8988T (cell line): ENCODE measurements around the gene BORCS5.
"Not testable (repeated sequence)": the region's sequence is repeated elsewhere in the genome, so short reads cannot be mapped to it uniquely, and the experiment has no call there.

ENCODE experiments used
- DNase-seq: peaks from one replicate; pipeline ENCODE4 v3.0.0; 2011

BORCS5 gene

DNA sequence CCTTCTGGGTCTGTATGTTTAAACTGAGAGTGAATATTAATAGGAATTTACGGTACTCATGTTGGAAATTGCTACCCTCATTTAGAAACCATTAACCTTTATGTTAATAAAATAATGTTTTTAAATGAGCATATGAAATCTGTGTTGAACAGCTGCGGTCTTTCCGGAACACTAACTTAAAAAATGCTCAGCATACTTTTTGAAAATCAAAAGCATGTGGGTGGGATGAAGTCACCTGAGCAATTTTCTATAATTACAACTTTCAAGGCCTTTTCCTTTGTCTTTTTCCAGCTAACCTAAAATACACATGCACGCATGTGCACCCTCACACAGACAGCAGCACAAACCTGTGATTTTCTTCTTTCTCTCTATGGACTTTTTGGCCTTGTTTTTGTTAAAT is 39.8 kb downstream of the BORCS5 start:
- no peak for DNase-seq

DNA sequence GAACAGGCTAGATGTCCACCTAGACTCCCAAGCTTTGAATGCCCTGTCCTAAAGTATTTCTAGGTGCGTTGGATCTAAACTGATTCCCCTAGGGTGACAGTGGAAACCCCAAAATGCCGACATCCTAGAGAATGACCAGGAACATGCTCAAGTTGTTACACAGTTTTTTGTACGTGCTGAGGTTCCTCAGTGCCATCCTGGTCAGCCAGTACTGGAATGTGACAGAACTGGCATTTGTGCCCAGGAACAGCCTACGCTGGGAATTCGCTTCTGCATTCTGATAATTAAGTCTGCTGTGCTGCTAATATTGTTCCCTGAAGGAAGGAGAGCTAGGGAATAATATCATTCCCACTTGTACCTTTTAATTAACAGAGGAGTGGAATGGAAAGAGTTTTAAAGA is 40.3 kb downstream of the BORCS5 start:
- DNase-seq: no peak

DNA sequence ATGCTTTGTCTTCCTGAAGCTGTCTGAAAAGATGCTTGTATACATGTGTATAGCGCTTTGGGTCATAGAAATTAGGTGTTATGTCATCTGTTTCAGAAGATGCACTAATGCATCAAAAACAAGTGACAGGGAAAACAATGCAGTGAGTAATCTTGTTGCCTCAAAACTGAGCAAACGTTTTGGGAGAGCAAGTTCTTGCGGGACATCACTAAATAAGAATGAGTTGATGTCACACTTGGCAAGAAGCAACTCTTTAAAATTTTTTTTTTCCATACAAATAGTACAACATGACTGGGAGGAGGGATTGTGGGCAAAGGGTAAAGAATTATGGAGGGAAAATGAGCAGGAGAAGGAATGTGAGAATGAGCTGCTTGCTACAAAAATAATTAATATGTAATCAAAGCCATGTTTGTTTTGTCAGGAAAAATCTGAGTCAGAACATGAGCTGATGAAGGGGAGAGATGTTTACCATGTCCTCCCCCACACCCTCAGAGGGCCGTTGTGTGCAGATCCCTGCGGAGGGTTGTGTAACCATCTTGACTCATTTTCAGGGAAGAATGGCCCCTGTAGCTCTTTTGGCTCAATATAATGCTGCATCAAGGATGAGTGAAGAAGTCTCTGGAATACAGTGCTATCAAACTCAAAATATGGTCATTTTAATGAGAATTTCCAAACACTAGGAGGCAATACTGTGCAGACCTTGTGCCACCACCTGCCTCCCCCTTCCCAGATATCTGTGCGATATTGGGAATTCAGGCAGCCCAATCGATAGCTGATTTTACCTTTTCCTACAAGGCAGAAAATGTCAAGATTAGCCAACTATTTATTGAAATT is 41.4 kb downstream of the BORCS5 start:
- no peak for DNase-seq

DNA sequence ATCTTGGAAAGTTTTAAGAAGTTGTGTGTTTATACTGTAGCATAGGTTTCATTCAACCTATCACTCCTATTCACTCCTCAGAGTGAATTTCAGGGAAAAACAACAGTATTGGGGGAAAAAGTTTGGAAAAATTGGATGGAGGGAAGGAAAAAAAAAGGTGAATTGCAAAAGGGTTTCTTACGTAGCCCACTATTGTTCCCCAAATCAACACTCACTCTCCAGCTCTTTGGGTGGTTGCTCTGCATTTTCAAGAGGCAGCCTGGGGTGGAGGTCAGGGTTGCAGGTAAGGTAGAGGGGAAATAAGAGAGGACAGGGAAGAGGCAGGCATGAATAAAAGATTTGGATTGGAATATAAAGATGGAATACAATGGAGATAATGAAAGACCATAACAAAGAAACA is 42.3 kb downstream of the BORCS5 start:
- DNase-seq: no peak

DNA sequence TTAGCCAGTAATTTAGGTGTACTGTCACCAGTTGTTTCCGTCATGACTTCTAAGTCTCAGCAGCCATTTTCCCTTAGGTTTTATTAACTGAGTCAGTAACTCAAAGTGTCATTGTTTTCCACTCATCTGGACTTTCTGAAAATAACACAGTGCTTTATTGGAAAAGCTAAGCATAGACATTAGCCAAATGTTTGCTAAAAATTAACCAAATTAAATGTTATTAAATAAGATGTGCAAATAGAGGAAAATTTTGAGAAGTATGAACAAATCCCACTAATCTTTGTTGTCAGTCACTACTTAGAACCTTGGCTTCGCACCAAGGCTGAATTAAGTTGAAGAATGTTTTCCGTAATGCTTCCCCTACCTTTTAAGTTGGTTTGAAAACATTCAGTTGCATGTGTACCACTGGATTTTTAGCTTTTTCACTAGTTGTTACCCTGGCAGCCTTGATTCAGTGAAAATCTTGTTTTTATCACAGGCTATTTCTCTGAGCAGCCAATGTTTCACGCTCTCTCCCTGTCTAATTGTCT is 43.0 kb downstream of the BORCS5 start:
- no peak for DNase-seq

DNA sequence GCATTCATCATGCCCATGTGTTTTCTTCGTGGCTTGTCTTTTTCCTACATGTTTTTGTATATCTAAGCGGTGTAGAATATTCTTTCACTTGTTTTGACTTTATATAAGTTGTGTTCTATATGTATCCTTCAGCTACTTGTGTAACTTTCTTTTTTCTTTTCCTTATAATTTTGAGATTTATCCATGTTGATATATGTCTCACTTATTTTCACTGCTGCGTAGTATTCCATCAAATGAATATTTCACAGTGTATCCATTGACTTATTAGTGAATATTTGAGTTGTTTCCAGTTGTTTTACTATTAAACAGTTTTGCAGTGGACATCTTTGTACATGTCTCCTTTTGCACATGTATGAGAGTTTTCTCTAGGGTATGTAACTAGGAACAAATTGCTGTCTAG is 43.9 kb downstream of the BORCS5 start:
- DNase-seq: no peak

DNA sequence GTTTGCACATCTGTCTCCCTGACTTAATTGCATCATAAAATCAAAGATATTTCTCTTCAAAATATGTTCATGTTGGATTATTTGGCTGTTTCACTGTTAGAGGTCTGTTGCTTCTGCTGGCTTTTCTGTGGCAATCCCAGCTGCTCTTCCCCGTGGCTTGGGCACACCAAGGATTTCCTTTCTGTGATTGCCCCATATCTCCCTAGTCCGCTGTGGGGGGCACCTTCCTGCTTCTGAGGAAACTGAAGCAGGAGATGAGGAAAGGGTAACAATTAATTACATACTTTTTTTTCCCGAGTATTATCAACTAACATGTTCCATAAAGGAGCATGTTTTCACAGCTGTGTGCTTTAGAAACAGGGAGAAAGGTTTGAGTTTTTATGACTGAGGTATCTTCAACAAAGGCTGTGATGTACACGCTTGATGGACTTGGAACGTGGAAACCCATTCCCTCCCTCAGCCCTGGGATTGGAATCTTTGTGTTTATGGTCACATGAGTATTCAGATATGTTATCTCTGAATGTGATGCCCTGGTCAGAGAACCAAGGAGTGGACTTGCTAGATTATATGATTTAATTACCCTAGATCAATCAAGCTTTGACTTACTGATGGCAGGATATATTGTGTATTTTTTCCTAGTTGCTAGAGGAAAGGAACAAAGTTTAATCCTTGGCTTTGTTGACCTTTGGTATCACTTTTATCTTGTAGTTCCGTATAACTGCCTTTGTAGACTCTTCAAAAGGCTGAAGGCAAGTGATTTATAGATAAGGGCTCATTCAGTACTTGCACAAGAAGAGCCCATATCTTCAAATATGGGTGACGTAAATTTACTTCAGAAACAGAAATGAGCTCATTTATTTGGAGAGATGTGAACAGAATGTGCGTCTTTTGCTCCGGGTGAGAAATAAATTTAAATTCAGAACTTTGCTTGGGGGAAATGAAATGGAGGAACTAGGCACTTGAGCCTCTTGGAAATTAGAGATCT is 46.7 kb downstream of the BORCS5 start:
- no peak for DNase-seq

DNA sequence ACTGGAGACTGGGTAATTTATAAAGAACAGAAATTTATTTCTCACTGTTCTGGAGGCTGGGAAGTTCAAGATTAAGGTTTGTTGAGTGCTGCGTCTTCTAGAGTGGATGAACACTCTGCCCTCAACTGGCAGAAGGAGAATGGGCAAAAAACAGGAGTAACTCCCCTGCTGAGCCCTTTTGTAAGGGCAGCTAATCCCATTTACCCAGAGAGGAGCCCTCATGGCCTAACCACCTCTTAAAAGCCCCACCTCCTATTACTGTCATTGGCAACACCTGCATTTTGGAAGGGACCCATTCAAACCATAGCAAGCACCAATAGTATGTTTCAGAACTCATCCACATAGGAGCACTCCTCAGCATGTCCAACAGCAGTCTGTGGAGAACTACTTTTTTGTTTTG is 47.4 kb downstream of the BORCS5 start:
- DNase-seq: no peak

DNA sequence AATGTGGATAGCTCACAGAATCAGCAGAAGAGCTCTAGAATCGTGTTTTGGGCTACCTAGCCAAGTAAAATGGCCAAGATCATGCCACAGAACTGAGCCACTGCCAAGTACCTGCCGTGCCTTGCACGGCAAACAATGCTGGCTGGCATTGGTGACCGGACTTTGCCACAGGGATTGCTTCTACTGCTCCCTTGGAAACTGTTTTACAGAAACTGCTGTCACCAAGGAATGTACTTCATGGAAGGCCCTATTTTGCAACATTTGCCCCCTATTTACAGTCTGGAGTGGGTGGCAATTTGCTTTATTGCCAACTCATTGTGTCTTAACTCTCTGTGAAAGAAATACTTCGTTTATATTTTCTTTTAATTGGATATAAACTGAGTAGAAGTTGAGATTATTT is 49.0 kb downstream of the BORCS5 start:
- DNase-seq: no peak

DNA sequence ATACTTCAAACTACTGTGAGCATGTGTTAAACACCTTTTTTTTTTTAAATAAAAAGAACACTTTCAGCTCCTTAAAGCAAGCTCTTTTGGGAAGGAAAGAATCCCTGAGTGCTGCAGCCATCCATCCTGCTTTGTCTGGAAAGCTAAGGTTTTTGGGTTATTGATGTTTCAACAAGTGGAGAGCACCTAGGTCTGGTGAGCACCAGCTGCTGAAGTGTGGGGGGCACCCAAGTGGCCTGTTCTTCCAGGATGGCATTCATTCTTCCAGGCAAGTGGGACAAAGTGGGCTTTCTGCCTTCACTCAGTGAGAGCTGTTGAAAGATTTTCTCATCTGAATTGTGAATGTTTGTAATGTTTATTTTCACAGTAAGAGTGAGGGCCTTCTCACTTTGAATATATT is 49.9 kb downstream of the BORCS5 start:
- DNase-seq: no peak

DNA sequence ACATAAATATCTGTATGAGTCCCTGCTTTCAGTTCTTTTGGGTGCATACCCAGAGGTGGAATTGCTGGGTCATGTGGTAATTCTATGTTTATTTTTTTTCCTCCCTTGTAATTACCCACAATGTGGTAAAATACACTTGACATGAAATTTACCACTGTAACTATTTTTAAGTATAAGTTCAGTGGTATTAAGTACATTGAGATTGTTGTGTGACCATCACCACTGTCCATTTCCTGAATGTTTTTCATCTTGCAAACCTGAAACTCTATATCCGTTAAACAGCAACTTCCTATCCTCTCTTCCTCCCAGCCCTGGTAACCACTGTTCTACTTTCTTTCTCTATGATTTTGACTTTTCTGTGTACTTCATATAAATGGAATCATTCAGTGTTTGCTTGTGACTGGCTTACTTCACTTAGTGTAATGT is 51.4 kb downstream of the BORCS5 start:
- DNase-seq: no peak

DNA sequence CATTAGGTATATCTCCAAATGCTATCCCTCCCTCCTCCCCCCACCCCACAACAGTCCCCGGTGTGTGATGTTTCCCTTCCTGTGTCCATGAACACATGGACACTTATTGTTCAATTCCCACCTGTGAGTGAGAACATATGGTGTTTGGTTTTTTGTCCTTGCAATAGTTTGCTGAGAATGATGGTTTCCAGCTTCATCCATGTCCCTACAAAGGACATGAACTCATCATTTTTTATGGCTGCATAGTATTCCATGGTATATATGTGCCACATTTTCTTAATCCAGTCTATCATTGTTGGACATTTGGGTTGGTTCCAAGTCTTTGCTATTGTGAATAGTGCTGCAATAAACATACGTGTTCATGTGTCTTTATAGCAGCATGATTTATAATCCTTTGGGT is 52.5 kb downstream of the BORCS5 start:
- DNase-seq: not testable (repeated sequence)

DNA sequence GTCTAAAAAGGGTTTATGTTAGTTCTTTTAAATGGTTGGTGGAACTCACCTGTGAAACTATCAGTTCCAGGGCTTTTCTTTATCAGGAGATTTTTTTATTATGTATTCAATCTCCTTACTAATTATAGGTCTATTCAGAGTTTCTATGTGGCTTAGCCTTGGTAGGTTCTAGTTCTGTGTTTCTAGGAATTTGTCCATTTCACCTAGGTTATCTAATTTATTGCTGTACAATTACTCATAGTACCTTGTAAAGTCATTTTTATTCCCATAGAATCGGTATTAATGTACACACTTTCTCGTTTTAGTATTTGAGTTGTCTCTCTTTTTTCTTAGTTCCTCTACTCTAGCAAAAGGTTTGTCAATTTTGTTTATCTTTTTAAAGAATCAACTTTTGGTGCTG is 59.0 kb downstream of the BORCS5 start:
- DNase-seq: no peak

DNA sequence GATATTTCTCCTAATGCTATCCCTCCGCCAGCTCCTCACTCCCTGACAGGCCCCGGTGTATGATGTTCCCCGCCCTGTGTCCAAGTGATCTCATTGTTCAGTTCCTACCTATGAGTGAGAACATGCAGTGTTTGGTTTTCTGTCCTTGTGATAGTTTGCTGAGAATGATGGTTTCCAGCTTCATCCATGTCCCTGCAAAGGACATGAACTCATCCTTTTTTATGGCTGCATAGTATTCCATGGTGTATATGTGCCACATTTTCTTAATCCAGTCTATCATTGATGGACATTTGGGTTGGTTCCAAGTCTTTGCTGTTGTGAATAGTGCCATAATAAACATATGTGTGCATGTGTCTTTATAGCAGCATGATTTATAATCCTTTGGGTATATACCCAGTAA is 62.3 kb downstream of the BORCS5 start:
- DNase-seq: not testable (repeated sequence)

DNA sequence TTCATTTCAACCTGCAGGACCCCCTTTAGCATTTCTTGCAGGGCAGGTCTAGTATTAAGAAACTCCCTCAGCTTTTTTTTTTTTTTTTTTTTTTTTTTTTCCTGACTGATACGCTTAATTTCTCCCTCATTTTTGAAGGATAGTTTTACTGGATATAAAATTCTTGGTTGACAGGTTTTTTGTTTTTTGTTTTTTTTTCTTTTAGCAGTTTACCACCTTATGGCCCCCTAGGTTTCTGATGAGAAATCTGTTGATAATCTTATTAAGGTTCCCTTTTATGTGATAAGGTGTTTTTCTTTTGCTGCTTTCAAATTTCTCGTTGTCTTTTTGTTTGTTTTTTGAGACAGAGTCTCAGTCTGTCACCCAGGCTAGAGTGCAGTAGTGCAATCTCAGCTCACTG is 66.5 kb downstream of the BORCS5 start:
- no peak for DNase-seq

DNA sequence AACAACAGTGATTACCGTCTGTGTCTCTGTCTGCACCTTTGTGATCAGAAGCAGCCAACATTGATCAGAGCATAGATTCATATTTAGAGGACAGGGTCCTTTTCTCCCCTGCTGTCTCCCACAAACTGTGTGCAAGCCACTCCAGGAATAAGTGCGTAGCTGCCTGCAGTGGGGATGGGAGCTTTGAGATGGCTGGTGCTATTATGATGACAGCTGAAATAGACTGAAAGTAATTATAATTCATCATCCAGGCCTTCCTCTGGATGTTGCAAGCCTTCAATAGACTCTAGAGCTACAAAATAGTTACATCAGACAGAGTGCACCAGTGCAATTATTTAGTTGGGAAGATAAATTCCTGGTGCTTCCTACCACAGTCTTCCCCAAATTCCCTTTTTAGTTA is 68.1 kb downstream of the BORCS5 start:
- no peak for DNase-seq

DNA sequence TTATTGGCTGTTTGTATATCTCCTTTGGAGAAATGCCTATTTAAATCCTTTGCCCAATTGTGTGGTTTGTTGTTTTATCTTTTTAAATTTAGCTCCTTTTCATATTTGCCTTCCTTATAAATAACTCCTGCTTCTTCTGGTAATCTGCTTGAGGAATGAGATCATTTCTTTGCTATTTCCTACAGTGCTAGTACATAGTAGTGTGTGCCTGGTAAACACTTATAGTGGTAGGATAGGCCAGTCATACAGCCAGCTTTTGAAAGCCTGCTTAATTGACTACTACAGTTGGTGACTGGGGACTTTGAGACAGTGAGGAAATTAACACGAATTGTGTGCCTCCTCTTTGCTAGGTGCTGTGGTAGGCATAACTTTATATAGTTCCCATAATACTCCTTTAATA is 68.7 kb downstream of the BORCS5 start:
- DNase-seq: no peak

DNA sequence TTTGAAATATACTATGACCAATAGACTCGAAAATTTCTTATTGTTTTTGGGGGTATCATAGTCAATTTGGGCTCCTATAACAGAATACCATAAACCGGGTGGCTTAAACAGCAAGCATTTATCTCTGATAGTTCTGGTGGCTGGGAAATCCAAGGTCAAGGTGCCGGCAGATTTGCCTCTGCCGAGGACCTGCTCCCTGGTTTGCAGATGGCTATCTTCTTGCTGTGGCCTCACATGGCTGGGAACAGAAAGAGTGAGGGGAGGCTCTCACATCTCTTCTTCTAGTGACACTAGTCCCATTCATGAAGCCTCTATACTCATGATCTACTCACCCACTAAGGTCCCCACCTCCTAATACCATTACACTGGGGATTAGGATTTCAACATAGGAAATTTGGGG is 70.7 kb downstream of the BORCS5 start:
- DNase-seq: no peak

DNA sequence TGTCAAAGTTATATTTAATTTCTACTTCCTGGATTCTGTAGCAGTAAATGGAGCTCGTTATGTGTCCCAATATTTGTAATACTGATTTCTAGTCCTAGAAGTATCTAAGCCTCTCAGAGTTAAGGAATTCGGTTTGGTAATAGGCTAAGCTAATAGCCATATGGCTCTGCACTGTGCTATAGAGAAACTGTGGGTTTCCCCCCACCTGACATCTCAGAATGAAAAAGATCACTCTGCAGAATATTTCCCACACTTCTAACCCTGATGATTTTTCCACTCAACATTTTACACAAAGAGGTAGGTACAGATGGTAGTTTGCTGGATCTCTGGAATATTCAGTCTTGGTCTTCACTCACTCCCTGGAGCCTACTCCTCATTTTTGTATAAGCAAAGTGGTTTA is 71.2 kb downstream of the BORCS5 start:
- DNase-seq: no peak

DNA sequence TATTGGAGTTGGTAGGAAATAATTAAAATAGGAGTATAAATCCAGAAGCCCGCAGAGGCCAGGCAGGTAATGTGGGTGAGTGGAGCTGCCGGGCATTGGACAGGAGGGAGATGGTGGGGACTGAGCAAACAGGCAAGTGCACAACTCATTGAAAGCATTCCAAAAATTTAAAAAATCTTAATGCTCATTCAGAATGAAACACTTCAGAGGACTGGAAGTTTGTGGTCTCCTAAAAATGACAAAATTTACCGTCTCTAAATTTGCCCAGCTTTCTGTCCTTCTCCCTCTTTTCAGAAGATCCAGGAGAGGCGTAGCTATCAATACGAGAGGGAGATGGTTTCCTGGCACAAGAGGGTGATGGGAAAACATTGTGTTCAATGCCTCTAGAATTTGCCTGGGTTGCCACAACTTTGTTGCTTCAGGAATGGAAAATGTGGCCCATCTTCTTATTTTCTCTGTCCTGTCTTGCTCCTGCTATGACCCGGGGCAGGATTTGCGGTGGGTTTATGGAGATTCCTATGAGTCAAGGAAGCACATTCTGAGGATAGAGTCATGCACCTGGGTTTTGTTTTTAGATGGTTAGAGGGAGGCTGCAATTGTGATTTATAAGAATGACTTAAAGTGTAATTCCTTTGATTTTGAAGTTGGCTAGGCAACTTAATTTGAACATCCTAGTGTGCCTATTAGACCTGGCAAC is 72.2 kb downstream of the BORCS5 start:
- DNase-seq: no peak

DNA sequence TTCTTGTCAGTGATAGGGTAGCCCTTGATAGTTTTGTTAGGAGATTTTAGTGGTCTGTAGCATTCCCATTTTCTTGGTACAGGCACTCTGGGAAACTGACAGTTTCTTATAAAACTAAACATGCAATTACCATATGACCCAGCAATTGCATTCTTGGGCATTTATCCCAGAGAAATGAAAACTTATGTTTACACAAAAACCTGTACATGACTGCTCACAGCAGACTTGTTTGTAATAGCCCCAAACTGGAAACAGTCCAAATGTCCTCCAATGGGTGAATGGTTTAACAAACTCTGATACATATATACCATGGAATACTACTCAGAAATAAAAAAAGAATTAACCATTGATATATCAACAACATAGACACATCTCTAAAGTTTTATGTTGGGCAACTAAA is 75.5 kb downstream of the BORCS5 start:
- no peak for DNase-seq

DNA sequence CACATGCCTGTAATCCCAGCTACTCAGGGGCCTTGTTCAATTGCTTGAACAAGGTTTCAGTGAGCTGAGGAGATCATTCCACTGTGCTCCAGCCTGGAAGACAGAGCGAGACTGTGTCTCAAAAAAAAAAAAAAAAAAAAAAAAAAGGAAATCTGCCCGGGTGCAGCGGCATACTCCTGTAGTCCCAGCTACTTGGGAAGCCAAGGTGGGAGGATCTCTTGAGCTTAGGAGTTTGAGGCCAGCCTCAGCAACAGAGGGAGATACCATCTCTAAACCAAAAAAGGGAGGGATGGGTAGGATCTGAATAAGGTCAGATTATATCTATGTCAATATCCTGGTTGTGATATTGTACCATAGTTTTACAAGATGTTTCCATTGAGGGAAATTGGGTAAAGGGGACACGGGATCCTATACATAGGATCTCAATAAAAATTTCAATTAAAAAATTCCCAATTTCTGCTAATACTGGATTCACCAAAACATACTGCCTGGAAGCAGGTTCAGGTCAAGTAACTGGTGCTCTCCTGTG is 76.4 kb downstream of the BORCS5 start:
- DNase-seq: no peak

DNA sequence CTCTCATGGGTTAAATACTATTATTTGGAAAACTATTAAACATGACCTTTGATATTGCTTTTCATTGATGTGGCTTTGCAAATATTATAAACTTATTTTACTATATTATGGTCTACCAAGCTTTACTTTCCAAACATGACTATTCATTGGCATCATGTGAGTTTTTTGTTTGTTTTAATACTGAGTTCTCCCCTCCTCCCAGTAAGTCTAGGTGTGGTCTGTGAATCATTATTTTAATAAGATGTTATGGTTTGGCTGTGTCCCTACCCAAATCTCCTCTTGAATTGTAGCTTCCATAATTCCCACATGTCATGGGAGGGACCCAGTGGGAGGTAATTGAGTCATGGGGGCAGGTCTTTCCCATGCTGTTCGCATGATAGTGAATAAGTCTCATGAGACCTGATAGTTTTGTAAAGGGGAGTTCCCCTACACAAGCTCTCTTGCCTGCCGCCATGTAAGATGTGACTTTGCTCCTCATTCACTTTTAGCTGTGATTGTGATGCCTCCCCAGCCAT is 80.0 kb downstream of the BORCS5 start:
- no peak for DNase-seq
